ENCODE results near the gene FGF4.

FGF4 gene, protein sequence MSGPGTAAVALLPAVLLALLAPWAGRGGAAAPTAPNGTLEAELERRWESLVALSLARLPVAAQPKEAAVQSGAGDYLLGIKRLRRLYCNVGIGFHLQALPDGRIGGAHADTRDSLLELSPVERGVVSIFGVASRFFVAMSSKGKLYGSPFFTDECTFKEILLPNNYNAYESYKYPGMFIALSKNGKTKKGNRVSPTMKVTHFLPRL

DNA sequence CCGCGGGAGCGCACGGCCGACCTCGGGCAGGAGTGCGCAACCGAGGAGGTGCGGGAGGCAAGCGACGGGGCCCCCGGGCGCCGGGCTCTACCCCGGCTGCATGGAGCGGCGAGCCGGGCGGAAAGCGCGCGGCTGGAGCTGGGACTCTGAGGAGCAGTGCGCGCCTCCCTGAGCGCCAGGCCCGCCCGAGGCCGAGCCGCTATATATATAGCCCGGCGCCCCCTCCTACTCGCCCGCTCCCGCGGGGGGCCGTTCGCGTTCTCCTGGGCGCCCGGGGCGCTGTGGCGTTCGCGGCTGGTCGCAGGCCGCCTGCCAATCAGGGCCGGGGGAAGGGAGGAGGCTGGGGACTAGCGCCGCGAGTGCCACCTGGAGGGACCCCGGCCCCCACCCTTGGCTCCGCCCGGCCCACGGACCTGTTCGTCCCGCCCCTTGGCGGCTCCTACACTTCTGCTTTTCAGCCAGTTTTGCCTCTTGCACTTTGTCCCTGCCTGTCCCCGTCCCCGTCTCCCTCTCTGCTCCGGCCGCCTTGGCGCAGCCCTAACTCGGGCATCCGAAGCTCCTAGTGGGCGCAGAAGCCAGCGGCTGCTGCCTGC, at the start of gene FGF4:
TSS of gene FGF4 (minus strand) at position 179 of the 593 bp plus-strand sequence. CDS start 257 bp downstream, outside the sequence.
- DNase-seq (no peak), ATAC-seq (no peak)
- Mint-ChIP-seq H3K27me3 (peaks cover 38% of the 10 kb centered on the region), H3K4me1 (no peaks in the 10 kb centered on the region), H3K36me3 (ENCODE audit: low read depth) (no peaks in the 10 kb centered on the region), H3K9me3 (no peaks in the 10 kb centered on the region), H3K27ac (no peak within 1 kb of the TSS), H3K4me3 (no peak within 1 kb of the TSS)

DNA sequence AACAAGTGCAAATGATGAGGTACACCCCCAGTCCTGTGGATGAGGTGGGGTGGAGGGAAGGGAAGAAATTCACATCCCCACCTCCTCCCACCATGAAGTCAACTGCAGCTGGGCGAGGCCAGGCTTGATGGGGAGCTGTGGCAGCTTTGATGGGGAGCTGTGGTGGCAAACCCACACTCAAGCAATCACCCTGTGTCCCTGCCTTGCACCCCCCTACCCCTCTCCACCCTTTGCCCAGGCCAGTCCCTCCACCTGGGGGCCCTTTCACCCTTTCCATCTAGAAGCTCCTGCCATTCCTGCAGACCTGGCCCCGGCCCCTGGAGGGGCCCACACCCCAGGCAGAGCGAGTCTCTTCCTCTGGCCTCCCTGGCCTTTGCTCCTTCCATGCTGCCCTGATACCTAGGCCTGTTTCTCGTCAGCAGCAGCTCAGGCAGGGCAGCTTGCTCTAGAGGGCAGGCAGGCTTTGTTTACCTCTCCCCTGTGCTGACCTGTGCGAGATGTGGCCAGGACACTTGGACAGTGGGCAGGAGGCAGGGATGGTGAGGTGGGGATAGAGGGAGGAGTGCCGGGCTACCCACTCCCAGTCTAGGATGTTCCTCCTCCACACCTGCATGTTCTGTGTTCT, 48.6 kb upstream of the FGF4 start:
- H3K9me3 Mint-ChIP-seq, result no peaks in the 10 kb centered on the region
- no peak overlapping the region for H3K27ac Mint-ChIP-seq
- H3K36me3 Mint-ChIP-seq (ENCODE audit: low read depth), result no peaks in the 10 kb centered on the region
- ATAC-seq (no peak), DNase-seq (no peak)
- no peak overlapping the region for H3K4me3 Mint-ChIP-seq
- H3K27me3 Mint-ChIP-seq, result peaks cover 31% of the 10 kb centered on the region
- no peaks in the 10 kb centered on the region for H3K4me1 Mint-ChIP-seq

DNA sequence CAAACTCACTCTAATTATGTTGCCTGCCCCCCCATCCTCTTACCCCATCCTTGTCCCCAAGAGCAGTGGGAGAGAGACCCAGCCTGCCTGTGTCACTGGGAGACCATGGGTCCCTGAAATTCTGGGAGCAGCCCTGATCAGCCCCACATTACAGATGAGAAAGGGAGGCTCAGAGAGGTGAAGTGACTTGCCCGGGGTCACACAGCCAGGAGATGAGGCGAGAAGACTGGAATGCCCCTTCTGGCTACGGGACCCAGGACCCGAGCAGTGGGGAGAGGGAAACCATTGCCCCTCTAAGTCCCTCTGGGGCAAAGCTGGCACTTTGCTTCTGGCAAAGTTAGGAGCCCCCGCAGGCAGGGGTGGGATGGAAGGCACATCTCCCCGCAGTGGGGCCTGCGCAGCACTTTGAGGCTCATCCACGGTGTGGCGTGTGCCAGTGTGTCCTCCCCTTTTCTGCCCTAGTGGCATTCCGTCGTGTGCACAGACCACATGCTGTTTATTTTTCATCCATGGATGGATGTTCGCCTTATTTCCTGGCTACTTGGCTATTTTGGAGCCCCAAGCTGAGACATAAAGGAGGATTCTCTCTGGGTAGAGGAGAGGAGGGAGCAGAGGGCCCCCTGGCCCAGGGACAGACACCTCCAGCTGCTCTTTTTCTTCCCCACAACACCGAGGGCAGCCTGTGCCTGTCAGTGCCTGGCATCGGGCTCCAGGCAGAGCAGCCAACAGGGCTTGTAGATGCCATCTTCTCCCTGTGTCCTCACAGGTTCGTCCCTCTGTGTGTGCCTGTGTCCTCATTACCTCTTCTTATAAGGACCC, 47.7 kb upstream of the FGF4 start:
- H3K36me3 Mint-ChIP-seq (ENCODE audit: low read depth), result no peaks in the 10 kb centered on the region
- DNase-seq (no peak), ATAC-seq (no peak)
- H3K27ac Mint-ChIP-seq, result no peak overlapping the region
- no peaks in the 10 kb centered on the region for H3K4me1 Mint-ChIP-seq
- H3K4me3 Mint-ChIP-seq, result no peak overlapping the region
- H3K27me3 Mint-ChIP-seq, result peaks cover 31% of the 10 kb centered on the region
- no peaks in the 10 kb centered on the region for H3K9me3 Mint-ChIP-seq

DNA sequence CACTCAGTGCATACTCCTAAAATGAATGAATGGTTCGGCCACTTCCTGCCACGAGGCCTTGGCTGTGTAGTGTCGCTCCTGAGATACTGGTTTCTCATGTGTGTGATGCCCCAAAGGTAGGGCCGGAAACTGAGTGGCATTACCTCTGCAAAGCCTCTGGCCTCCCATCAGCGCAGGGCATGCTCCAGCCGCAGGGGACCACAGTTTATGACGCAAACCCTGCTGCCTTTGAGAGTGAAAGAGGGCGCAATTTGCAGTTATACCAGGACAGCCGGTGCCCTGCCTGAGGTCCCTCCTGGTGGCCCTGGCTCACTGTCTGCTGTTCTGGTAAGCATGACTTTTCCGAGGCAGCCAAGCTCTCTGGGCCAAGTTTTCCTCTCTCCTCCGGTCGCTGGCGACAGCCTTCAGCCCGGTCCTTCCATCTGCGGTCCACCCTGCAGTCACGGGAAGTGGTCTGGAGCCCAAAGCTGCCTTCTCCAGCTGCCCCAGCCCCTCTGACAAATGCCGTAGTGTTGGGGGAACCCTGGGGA, 46.4 kb upstream of the FGF4 start:
- H3K27me3 Mint-ChIP-seq, result peaks cover 34% of the 10 kb centered on the region
- no peaks in the 10 kb centered on the region for H3K4me1 Mint-ChIP-seq
- no peak for ATAC-seq

DNA sequence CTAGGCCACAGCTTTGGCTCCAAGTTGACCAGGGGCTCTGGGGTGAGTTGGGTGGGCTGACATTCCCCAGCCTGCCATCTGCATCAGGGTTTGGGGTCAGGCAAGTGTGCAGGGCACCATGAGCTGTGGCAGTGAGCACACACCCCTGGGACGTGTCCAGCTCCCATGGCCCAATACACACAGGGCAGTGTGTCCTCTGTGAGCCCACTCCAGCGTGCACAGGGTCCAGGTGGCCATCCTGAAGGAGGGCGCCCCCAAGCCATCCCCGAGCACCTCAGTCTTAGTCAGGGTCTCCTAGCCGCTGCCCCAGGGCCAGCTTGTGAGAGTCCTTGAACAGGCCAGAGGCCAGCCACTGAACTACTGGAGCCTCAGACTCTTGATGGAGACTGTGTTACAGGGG, 45.3 kb upstream of the FGF4 start:
- Mint-ChIP-seq H3K4me1 (no peaks in the 10 kb centered on the region), H3K27me3 (peaks cover 36% of the 10 kb centered on the region), H3K36me3 (ENCODE audit: low read depth) (no peaks in the 10 kb centered on the region), H3K27ac (no peak overlapping the region), H3K9me3 (no peaks in the 10 kb centered on the region), H3K4me3 (no peak overlapping the region)
- ATAC-seq (no peak), DNase-seq (no peak)

More for the DNA sequence above, 46.4 kb upstream of the FGF4 start:
- Mint-ChIP-seq H3K27ac (no peak overlapping the region), H3K36me3 (ENCODE audit: low read depth) (no peaks in the 10 kb centered on the region), H3K4me3 (no peak overlapping the region), H3K9me3 (no peaks in the 10 kb centered on the region)
- DNase-seq, result no peak

DNA sequence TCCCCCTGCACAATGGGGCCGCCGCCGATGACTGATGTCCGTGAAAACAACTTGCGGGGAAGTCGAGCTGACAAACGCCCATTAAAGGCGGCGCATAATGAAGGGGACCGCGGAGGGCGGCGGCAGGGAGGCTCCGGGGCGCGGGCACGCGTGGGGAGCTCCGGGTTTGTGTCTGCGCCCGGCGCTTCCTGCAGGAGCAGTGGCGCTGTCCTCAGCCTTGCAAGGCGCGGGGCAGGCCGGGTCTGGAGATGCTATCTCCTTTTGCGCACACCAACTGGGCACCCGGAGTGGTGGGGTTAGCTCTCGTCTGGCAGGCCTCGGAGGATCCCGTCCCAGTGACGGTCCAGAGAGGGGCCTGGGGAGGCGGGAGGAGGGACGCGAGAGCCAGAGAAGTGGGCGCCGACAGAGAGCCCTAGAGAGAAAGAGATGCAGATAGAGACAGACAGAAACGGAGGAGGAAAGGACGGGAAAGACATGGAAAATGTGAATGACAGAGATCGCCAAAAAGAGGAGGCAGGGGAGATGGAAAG, 44.5 kb upstream of the FGF4 start:
- Mint-ChIP-seq H3K27me3 (peaks cover 36% of the 10 kb centered on the region), H3K9me3 (no peaks in the 10 kb centered on the region)

DNA sequence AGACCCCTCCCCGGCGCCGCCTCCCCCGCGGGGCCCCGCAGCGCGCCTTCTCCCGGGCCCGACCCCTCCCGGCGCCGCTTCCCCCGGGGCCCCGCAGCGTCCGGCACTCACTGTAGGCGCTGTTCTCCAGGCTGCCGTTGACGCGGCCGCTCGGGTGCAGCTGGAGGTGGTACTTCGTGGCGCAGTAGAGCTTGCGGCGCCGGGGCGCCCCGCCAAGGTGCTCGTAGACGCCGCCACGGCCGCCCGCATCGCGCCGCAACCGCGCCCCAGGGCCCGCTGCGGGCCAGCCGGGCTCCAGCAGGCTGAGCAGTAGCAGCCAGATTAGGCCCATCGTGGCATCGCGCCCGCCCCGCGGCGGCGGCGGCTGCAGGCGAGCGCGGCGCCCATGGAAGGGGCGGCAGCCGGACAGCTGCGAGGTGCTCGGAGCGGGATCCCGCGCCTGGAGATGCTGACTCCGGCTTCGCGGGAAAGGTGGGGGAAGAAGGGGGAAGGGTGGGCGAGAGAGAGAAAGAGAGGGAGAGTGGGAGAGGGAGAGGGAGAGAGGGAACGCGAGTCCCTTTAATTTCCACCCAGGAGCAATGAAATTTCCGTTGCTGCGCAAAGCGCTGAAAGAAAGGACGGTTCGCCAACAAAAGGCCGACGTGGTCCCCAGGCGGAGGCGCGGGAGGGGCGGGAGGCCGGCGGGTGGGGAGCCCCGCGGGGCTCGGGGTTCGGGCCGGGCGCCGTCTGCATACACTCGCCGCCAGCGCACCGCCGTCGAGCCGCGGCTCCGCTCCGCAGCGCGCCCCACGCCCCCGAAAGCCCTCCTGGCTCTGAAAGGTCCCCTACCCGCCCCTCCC, 43.7 kb upstream of the FGF4 start, which contains the start of gene FGF3:
TSS of gene FGF3 (minus strand) at position 814 of the 839 bp plus-strand sequence. CDS start at position 331, 483 bp downstream.
- Mint-ChIP-seq H3K4me3 (no peak within 1 kb of the TSS), H3K27me3 (peaks cover 42% of the 10 kb centered on the region), H3K9me3 (no peaks in the 10 kb centered on the region), H3K27ac (no peak within 1 kb of the TSS), H3K36me3 (ENCODE audit: low read depth) (no peaks in the 10 kb centered on the region), H3K4me1 (no peaks in the 10 kb centered on the region)
- DNase-seq (no peak), ATAC-seq (no peak)

More for the DNA sequence above, 44.5 kb upstream of the FGF4 start:
- H3K4me1 Mint-ChIP-seq, result no peaks in the 10 kb centered on the region
- ATAC-seq (no peak), DNase-seq (no peak)
- no peak overlapping the region for H3K27ac Mint-ChIP-seq
- no peak overlapping the region for H3K4me3 Mint-ChIP-seq
- no peaks in the 10 kb centered on the region for H3K36me3 Mint-ChIP-seq (ENCODE audit: low read depth)

DNA sequence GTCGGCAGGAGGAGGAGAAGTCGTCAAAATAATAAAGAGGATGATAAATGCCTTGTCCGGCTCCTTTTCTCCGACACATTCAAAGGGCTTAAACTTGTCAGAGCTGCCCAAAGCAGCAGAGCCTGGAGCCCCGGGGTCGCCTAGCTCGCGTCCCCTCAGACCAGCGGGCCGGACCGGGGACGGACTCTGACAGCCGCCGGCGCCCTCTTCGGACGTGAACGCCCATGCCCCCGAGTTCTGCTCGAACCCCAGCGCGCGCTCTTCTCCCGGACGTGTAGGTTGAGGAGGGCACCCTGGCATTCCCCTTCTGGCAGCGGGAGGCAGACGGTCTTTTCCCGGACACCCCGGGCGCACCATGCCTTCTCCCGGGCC, 43.1 kb upstream of the FGF4 start:
- no peak overlapping the region for H3K27ac Mint-ChIP-seq
- peaks cover 41% of the 10 kb centered on the region for H3K27me3 Mint-ChIP-seq
- H3K36me3 Mint-ChIP-seq (ENCODE audit: low read depth), result no peaks in the 10 kb centered on the region

DNA sequence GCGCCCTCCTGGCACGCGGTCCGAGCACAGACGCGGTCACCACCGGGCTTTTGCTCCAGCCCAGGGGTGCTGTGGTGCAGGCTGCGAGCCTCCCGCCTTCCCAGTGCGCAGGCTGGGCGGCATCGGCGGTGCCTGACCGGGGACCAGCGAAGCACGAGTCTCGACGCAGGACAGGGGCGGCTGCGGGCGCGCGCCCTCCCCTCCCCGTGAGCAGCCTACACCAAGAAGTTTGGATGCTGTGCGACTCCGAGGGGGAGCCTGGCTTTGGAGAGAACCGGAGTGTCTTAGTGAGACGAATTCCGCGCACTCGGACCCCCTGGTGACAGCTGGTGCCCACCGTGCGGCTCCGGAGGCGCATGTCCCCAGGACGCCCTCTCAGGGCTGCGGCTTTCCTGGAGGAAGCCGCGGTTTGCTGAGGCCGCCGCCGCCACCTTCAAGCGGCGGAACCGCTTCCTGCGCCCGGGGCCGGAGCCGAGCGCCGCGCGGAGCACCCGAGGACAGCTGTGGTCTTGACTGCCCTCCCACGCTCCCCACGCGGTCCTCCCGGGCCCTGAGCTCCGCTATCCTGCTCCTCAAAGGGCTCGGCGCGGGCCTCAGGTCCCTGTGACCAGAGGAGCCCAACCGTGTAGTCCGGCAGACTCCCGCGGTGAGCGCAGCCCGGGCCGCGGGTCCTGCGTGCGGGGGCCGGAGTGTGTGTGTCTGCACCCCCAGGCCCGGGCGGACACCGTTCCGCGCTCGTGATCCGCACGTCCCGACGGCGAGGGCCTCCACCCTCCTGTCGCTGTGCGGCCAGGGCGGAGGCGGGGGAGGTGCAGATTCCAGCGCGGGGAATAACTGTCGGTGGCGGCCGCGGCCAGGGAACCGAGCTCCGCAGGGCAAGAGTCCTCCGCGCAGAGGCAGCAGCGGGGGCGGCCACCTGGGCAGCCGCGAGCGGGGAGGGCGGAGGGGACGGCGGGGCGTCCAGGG, 42.4 kb upstream of the FGF4 start:
- Mint-ChIP-seq H3K36me3 (ENCODE audit: low read depth) (no peaks in the 10 kb centered on the region), H3K27me3 (peaks cover 38% of the 10 kb centered on the region), H3K4me1 (no peaks in the 10 kb centered on the region), H3K27ac (no peak overlapping the region), H3K4me3 (no peak overlapping the region), H3K9me3 (no peaks in the 10 kb centered on the region)
- no peak for ATAC-seq
- DNase-seq, result no peak

More for the DNA sequence above, 43.1 kb upstream of the FGF4 start:
- H3K4me3 Mint-ChIP-seq, result no peak overlapping the region
- H3K9me3 Mint-ChIP-seq, result no peaks in the 10 kb centered on the region
- ATAC-seq (no peak), DNase-seq (no peak)
- no peaks in the 10 kb centered on the region for H3K4me1 Mint-ChIP-seq

DNA sequence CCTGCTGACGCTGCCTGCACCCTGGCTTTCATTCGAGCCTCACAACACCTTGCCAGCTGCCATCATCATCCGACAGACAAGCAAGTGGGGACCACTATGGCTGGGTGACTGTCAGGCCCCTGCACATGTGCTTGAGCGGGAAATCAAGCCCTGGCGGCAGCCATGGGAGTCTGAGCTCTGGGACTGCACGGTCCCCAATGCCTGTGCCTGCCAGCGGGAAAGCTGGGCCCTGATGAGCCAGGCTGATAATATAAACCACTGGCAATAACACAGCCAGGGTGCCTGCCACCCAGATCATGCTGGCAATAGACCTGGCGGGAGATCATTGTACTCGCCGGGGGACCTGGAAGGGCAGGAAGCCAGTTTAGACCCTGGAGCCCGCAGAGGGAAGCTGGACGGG, 41.5 kb upstream of the FGF4 start:
- no peak for ATAC-seq
- H3K27me3 Mint-ChIP-seq, result peaks cover 37% of the 10 kb centered on the region

DNA sequence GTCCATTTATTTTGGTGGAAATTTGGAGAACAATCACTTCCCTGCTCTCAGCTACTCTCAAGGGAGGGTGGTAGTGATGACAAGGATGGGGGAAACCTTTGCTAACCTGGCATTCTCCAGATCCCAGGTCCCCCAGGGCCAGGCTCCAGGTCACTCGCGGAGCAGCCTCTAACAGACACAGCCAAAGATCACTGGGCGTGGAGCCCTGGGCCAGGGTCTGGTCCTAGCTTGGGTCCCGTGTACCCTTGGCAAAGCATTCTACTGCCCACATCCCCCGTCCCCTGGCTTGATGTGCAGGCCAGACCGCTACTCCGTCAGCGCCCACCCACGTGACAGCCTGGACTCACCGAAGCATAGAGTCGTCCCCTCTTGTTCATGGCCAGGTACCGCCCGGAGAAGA, 40.8 kb upstream of the FGF4 start:
- H3K9me3 Mint-ChIP-seq, result no peaks in the 10 kb centered on the region
- no peak overlapping the region for H3K27ac Mint-ChIP-seq
- no peak overlapping the region for H3K4me3 Mint-ChIP-seq
- H3K27me3 Mint-ChIP-seq, result peaks cover 34% of the 10 kb centered on the region
- no peaks in the 10 kb centered on the region for H3K4me1 Mint-ChIP-seq
- DNase-seq (no peak), ATAC-seq (no peak)
- no peaks in the 10 kb centered on the region for H3K36me3 Mint-ChIP-seq (ENCODE audit: low read depth)

More for the DNA sequence above, 41.5 kb upstream of the FGF4 start:
- no peaks in the 10 kb centered on the region for H3K36me3 Mint-ChIP-seq (ENCODE audit: low read depth)
- no peak overlapping the region for H3K27ac Mint-ChIP-seq
- DNase-seq, result no peak
- H3K4me3 Mint-ChIP-seq, result no peak overlapping the region
- no peaks in the 10 kb centered on the region for H3K9me3 Mint-ChIP-seq
- no peaks in the 10 kb centered on the region for H3K4me1 Mint-ChIP-seq

DNA sequence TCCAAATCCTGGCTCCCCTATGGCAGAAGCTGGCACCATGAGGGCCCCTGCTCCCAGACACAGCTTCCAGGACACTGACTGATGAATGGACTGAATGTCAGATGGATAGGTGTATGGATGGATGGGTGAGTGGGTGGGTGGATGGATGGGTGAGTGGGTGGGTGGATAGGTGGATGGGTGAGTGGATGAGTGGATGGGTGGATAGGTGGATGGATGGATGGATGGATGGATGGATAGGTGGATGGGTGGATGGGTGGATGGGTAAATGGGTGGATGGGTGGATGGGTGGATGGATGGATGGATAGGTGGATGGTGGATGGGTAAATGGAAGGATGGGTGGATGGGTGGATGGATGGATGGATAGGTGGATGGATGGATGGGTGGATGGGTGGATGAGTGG, 39.8 kb upstream of the FGF4 start:
- Mint-ChIP-seq H3K27me3 (peaks cover 27% of the 10 kb centered on the region), H3K27ac (no peak overlapping the region), H3K36me3 (ENCODE audit: low read depth) (no peaks in the 10 kb centered on the region)

DNA sequence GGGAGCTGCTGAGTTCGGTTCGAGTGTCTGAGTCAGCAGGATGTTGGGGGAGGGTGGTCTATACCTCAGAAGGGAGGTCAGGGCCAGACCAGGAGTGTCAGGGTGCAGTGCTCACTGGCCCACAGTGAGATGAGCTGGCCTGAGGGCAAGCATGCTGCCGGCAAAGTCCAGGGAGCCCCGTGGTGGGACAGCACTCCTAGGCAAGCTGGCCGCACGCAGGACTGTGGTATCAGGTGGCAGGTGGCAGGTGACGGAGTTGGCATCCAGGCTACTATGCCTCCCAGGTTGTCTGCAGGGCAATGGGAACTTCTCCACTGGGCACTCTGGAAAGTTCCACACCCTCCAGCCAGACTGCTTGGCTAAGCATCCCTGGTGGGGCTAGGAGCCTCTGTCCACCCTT, 39.3 kb upstream of the FGF4 start:
- Mint-ChIP-seq H3K27me3 (peaks cover 27% of the 10 kb centered on the region), H3K36me3 (ENCODE audit: low read depth) (no peaks in the 10 kb centered on the region), H3K4me1 (no peaks in the 10 kb centered on the region), H3K27ac (no peak overlapping the region), H3K9me3 (no peaks in the 10 kb centered on the region), H3K4me3 (no peak overlapping the region)
- DNase-seq (no peak), ATAC-seq (no peak)

More for the DNA sequence above, 39.8 kb upstream of the FGF4 start:
- no peaks in the 10 kb centered on the region for H3K9me3 Mint-ChIP-seq
- H3K4me3 Mint-ChIP-seq, result no peak overlapping the region
- ATAC-seq (no peak), DNase-seq (no peak)
- no peaks in the 10 kb centered on the region for H3K4me1 Mint-ChIP-seq

Measured in activated naive CD8-positive, alpha-beta T cell treated with anti-CD3 and anti-CD28 coated beads, Interleukin-2, amount 50 U/mL, for 24 hours (primary cell).